ENCODE data around the gene CRX. TPM values are rescaled to one million over a fixed set of nuclear protein-coding genes. Genes with fewer than 3 reads are reported as not detected.
A peak's percentile ranks its signal among the peaks of the same experiment; 100 is the strongest.
"Not testable (repeated sequence)": the region's sequence is repeated elsewhere in the genome, so short reads cannot be mapped to it uniquely, and the experiment has no call there.

CRX gene
- total RNA-seq, 2 donors from 2014 or later = 0.44 to 0.66 TPM

- DNase-seq = no peak
- no peaks in the 10 kb centered on the region for H3K27me3 Mint-ChIP-seq (ENCODE audit: insufficient read depth)
- peak overlapping the region; percentile 93 for H3K4me3 Mint-ChIP-seq
- WGBS, 2 experiments (ENCODE audit: insufficient coverage in 1 of 2, insufficient read length in 1 of 2) = 85 to 87% methylated on average over 2 to 9 of the region's 9 CpGs
- H3K4me3 ChIP-seq (ENCODE audit: low read length) = peak overlapping the region; percentile 97
- peaks cover 41% of the 10 kb centered on the region for H3K36me3 ChIP-seq (ENCODE audit: control insufficient read depth, insufficient read depth, low read length)
- no peaks in the 10 kb centered on the region for H3K27me3 ChIP-seq (ENCODE audit: control insufficient read depth, insufficient read depth, low read length, poor library complexity, severe bottlenecking)
- H3K9ac ChIP-seq (ENCODE audit: extremely low read depth, low read length, poor library complexity, severe bottlenecking) = no peak overlapping the region
- no peaks in the 10 kb centered on the region for H3K4me1 ChIP-seq (ENCODE audit: control insufficient read depth, insufficient read depth, low read length)
- peaks cover 21% of the 10 kb centered on the region for H3K4me1 Mint-ChIP-seq
- H3K36me3 Mint-ChIP-seq (ENCODE audit: low read depth) = peaks cover 44% of the 10 kb centered on the region
- no peak for TF ChIP-seq CTCF (conservative IDR thresholded peaks at IDR 0.05)
- H3K9me3 ChIP-seq (ENCODE audit: control insufficient read depth, low read length) = no peaks in the 10 kb centered on the region
- H3K27ac Mint-ChIP-seq = no peak overlapping the region
- no peak overlapping the region for H3K27ac ChIP-seq (ENCODE audit: low read depth, low read length)
- H3K9me3 Mint-ChIP-seq = no peaks in the 10 kb centered on the region
Measured at GRCh38 chr19:47780215-47780551, 41.6 kb upstream of the CRX start.

GRCh38 chr19:47781590-47782262, 40.0 kb upstream of the CRX start:
- Mint-ChIP-seq H3K9me3 (no peaks in the 10 kb centered on the region), H3K27me3 (ENCODE audit: insufficient read depth) (no peaks in the 10 kb centered on the region), H3K4me1 (peaks cover 16% of the 10 kb centered on the region), H3K27ac (no peak overlapping the region), H3K4me3 (no peak overlapping the region), H3K36me3 (ENCODE audit: low read depth) (peaks cover 52% of the 10 kb centered on the region)
- Histone ChIP-seq H3K4me3 (ENCODE audit: low read length) (no peak overlapping the region), H3K9ac (ENCODE audit: extremely low read depth, low read length, poor library complexity, severe bottlenecking) (no peak overlapping the region), H3K36me3 (ENCODE audit: control insufficient read depth, insufficient read depth, low read length) (peaks cover 51% of the 10 kb centered on the region), H3K27me3 (ENCODE audit: control insufficient read depth, insufficient read depth, low read length, poor library complexity, severe bottlenecking) (no peaks in the 10 kb centered on the region), H3K27ac (ENCODE audit: low read depth, low read length) (no peak overlapping the region), H3K9me3 (ENCODE audit: control insufficient read depth, low read length) (no peaks in the 10 kb centered on the region), H3K4me1 (ENCODE audit: control insufficient read depth, insufficient read depth, low read length) (no peaks in the 10 kb centered on the region)
- TF ChIP-seq CTCF (conservative IDR thresholded peaks at IDR 0.05) = no peak
- 90 to 93% methylated on average over 9 of the region's 9 CpGs for WGBS, 2 experiments (ENCODE audit: insufficient coverage in 1 of 2, insufficient read length in 1 of 2)
- DNase-seq = no peak

- Mint-ChIP-seq H3K27me3 (ENCODE audit: insufficient read depth) (no peaks in the 10 kb centered on the region), H3K4me3 (no peak overlapping the region), H3K36me3 (ENCODE audit: low read depth) (peaks cover 40% of the 10 kb centered on the region), H3K27ac (no peak overlapping the region), H3K9me3 (no peaks in the 10 kb centered on the region), H3K4me1 (peaks cover 2% of the 10 kb centered on the region)
- no peak for TF ChIP-seq CTCF (conservative IDR thresholded peaks at IDR 0.05)
- Histone ChIP-seq H3K27ac (ENCODE audit: low read depth, low read length) (no peak overlapping the region), H3K36me3 (ENCODE audit: control insufficient read depth, insufficient read depth, low read length) (peaks cover 37% of the 10 kb centered on the region), H3K4me3 (ENCODE audit: low read length) (no peak overlapping the region), H3K9me3 (ENCODE audit: control insufficient read depth, low read length) (no peaks in the 10 kb centered on the region), H3K27me3 (ENCODE audit: control insufficient read depth, insufficient read depth, low read length, poor library complexity, severe bottlenecking) (no peaks in the 10 kb centered on the region), H3K9ac (ENCODE audit: extremely low read depth, low read length, poor library complexity, severe bottlenecking) (no peak overlapping the region), H3K4me1 (ENCODE audit: control insufficient read depth, insufficient read depth, low read length) (no peaks in the 10 kb centered on the region)
- WGBS, 2 experiments (ENCODE audit: insufficient coverage in 1 of 2, insufficient read length in 1 of 2) = 96% methylated on average over 7 of the region's 7 CpGs
- no peak for DNase-seq
Measured at GRCh38 chr19:47786566-47786965, 35.2 kb upstream of the CRX start.

GRCh38 chr19:47787307-47787706, 34.4 kb upstream of the CRX start:
- peaks cover 33% of the 10 kb centered on the region for H3K36me3 Mint-ChIP-seq (ENCODE audit: low read depth)
- 92 to 94% methylated on average over 9 to 10 of the region's 10 CpGs for WGBS, 2 experiments (ENCODE audit: insufficient coverage in 1 of 2, insufficient read length in 1 of 2)
- H3K9me3 Mint-ChIP-seq; H3K4me1 ChIP-seq (ENCODE audit: control insufficient read depth, insufficient read depth, low read length); H3K4me3 ChIP-seq (ENCODE audit: low read length); H3K4me1 Mint-ChIP-seq; H3K27ac Mint-ChIP-seq; H3K4me3 Mint-ChIP-seq; H3K9me3 ChIP-seq (ENCODE audit: control insufficient read depth, low read length); DNase-seq; H3K27ac ChIP-seq (ENCODE audit: low read depth, low read length); H3K27me3 Mint-ChIP-seq (ENCODE audit: insufficient read depth); H3K9ac ChIP-seq (ENCODE audit: extremely low read depth, low read length, poor library complexity, severe bottlenecking); H3K27me3 ChIP-seq (ENCODE audit: control insufficient read depth, insufficient read depth, low read length, poor library complexity, severe bottlenecking): not testable (repeated sequence)
- H3K36me3 ChIP-seq (ENCODE audit: control insufficient read depth, insufficient read depth, low read length) = peaks cover 29% of the 10 kb centered on the region

- peak overlapping the region; percentile 92 for H3K27ac Mint-ChIP-seq
- H3K27me3 Mint-ChIP-seq (ENCODE audit: insufficient read depth); H3K27me3 ChIP-seq (ENCODE audit: control insufficient read depth, insufficient read depth, low read length, poor library complexity, severe bottlenecking); H3K4me1 ChIP-seq (ENCODE audit: control insufficient read depth, insufficient read depth, low read length); H3K27ac ChIP-seq (ENCODE audit: low read depth, low read length); H3K4me3 ChIP-seq (ENCODE audit: low read length); H3K9me3 Mint-ChIP-seq; H3K4me1 Mint-ChIP-seq; H3K9me3 ChIP-seq (ENCODE audit: control insufficient read depth, low read length): not testable (repeated sequence)
- Histone ChIP-seq H3K36me3 (ENCODE audit: control insufficient read depth, insufficient read depth, low read length) (peaks cover 11% of the 10 kb centered on the region), H3K9ac (ENCODE audit: extremely low read depth, low read length, poor library complexity, severe bottlenecking) (peak overlapping the region; percentile 26)
- peak; percentile 71 for DNase-seq
- H3K4me3 Mint-ChIP-seq = peak overlapping the region; percentile 30
- peaks cover 11% of the 10 kb centered on the region for H3K36me3 Mint-ChIP-seq (ENCODE audit: low read depth)
- WGBS, 2 experiments (ENCODE audit: insufficient coverage in 1 of 2, insufficient read length in 1 of 2) = 80 to 83% methylated on average over 13 of the region's 13 CpGs
Measured at GRCh38 chr19:47789811-47790210, 31.9 kb upstream of the CRX start.
